CD8-positive, alpha-beta memory T cell (primary cell): ENCODE data around the gene NT5DC1. TPM values are rescaled to one million over a fixed set of nuclear protein-coding genes. Genes with fewer than 3 reads are reported as not detected.
"Not testable (repeated sequence)": the region's sequence is repeated elsewhere in the genome, so short reads cannot be mapped to it uniquely, and the experiment has no call there.

Experiments
- CTCF ChIA-PET: fragments of 350-600 bp; sonication (Branson Sonifier 250); formaldehyde crosslinking; loops from one replicate; lab custom pipeline; 2021; ENCODE audit warnings: antibody characterized with exemption; lab: Charles Lee
- POLR2A ChIA-PET: fragments of 350-600 bp; sonication (Branson Sonifier 250); formaldehyde crosslinking; loops from one replicate; lab custom pipeline; 2021; ENCODE audit warnings: antibody characterized with exemption; lab: Charles Lee
- DNase-seq, 5 donors: peaks; one replicate each; pipeline versions ENCODE4 v3.0.0 to v3.0.0-alpha.2; 2020 to 2022; ENCODE audit warnings: mixed read lengths in 1 of 5
- H3K27ac ChIP-seq: one replicate; pipeline ENCODE4 v1.7.0; 2013; ENCODE audit warnings: low read depth, mild to moderate bottlenecking, low read length, moderate library complexity
- H3K27me3 ChIP-seq: 2 replicates; pipeline ENCODE4 v1.7.0; 2013; ENCODE audit warnings: low read length, mild to moderate bottlenecking; ENCODE audit not compliant: insufficient read depth, poor library complexity, severe bottlenecking
- H3K36me3 ChIP-seq: 2 replicates; pipeline ENCODE4 v1.7.0; 2013; ENCODE audit warnings: mild to moderate bottlenecking, low read length, moderate library complexity; ENCODE audit not compliant: insufficient read depth
- H3K4me1 ChIP-seq: 2 replicates; pipeline ENCODE4 v1.7.0; 2013; ENCODE audit warnings: mild to moderate bottlenecking, low read length, moderate library complexity; ENCODE audit not compliant: insufficient read depth
- H3K4me3 ChIP-seq: 2 replicates; pipeline ENCODE4 v1.7.0; 2013; ENCODE audit warnings: mild to moderate bottlenecking, low read length
- H3K9me3 ChIP-seq: 2 replicates; pipeline ENCODE4 v1.7.0; 2013; ENCODE audit warnings: mild to moderate bottlenecking, low read length
- H3K27ac Mint-ChIP-seq, 8 donors: one replicate each; pipeline ENCODE4 v1.8.0; 2020 to 2021; ENCODE audit warnings: mixed read lengths in 8 of 8, mild to moderate bottlenecking in 6 of 8, inconsistent platforms in 3 of 8, moderate library complexity in 3 of 8
- H3K27me3 Mint-ChIP-seq, 2 donors: one replicate each; pipeline ENCODE4 v1.8.0; 2020 to 2021; ENCODE audit warnings: mixed read lengths in 2 of 2, mild to moderate bottlenecking in 1 of 2, moderate library complexity in 1 of 2
- H3K36me3 Mint-ChIP-seq, 3 donors: one replicate each; pipeline ENCODE4 v1.8.0; 2020 to 2021; ENCODE audit warnings: mixed read lengths in 3 of 3, inconsistent platforms in 1 of 3, mild to moderate bottlenecking in 1 of 3
- H3K4me1 Mint-ChIP-seq, 3 donors: one replicate each; pipeline ENCODE4 v1.8.0; 2020 to 2021; ENCODE audit warnings: mixed read lengths in 3 of 3, inconsistent platforms in 1 of 3, mild to moderate bottlenecking in 1 of 3
- H3K4me3 Mint-ChIP-seq, 7 donors: one replicate each; pipeline ENCODE4 v1.8.0; 2020 to 2021; ENCODE audit warnings: mixed read lengths in 7 of 7, mild to moderate bottlenecking in 6 of 7, moderate library complexity in 4 of 7, inconsistent platforms in 2 of 7
- H3K9me3 Mint-ChIP-seq, 5 donors: one replicate each; pipeline ENCODE4 v1.8.0; 2020 to 2022; ENCODE audit warnings: mixed read lengths in 5 of 5, mild to moderate bottlenecking in 3 of 5, moderate library complexity in 2 of 5, inconsistent platforms in 1 of 5
- polyA plus RNA-seq: library from polyadenylated mRNA; unstranded; fragments of 300-500 nt; fragmentation: Illumina TruSeq; gene quantifications from one replicate; pipeline ENCODE4 v1.2.3, GENCODE V29; 2021
- total RNA-seq, 2 experiments: library from RNA; stranded (reverse); gene quantifications; one replicate each; pipeline ENCODE4 v1.2.3, GENCODE V29; 2021

Gene NT5DC1
- total and polyA plus RNA-seq, 3 experiments from 2014 or later = 46.3 to 57.1 (median 47.6) TPM

GRCh38 chr6:116283191-116283590 is 182.5 kb downstream of the NT5DC1 start:
- no peaks in the 10 kb centered on the region for H3K27me3 Mint-ChIP-seq
- Histone ChIP-seq H3K9me3 (no peaks in the 10 kb centered on the region), H3K4me1 (peaks cover 21% of the 10 kb centered on the region), H3K36me3 (peaks cover 6% of the 10 kb centered on the region), H3K27ac (no peak overlapping the region), H3K4me3 (no peak overlapping the region), H3K27me3 (no peaks in the 10 kb centered on the region)
- H3K36me3 Mint-ChIP-seq = peaks cover 5 to 19% (median 7%) of the 10 kb centered on the region in 3 donors
- H3K27ac Mint-ChIP-seq = peak overlapping the region in 2 of 8 donors; percentile 43 to 70
- ChIA-PET CTCF (interaction anchor here (1.2 kb wide), 1 partner anchor 30 kb away, joined by 4 read pairs; the partner anchor contains the start of gene TSPYL4), POLR2A (interaction anchor here (1.0 kb wide), 1 partner anchor 288 kb away, joined by 4 read pairs; the partner anchor contains the start of gene RWDD1)
- peak overlapping the region in 1 of 7 donors; percentile 26 for H3K4me3 Mint-ChIP-seq
- H3K9me3 Mint-ChIP-seq = peaks cover 0 to 2% (median 0%) of the 10 kb centered on the region in 5 donors
- H3K4me1 Mint-ChIP-seq = peaks cover 22 to 31% (median 28%) of the 10 kb centered on the region in 3 donors
- no peak for DNase-seq

- DNase-seq, H3K4me3 ChIP-seq, H3K27me3 ChIP-seq, H3K9me3 ChIP-seq, POLR2A ChIA-PET, H3K4me3 Mint-ChIP-seq, H3K27me3 Mint-ChIP-seq, H3K27ac Mint-ChIP-seq, H3K27ac ChIP-seq, H3K36me3 ChIP-seq, H3K36me3 Mint-ChIP-seq, H3K9me3 Mint-ChIP-seq, CTCF ChIA-PET: not testable (repeated sequence)
- H3K4me1 Mint-ChIP-seq = peaks cover 12 to 16% (median 15%) of the 10 kb centered on the region in 3 donors
- H3K4me1 ChIP-seq = peaks cover 15% of the 10 kb centered on the region
These were observed 184.3 kb downstream of the NT5DC1 start for GRCh38 chr6:116284984-116285383.

GRCh38 chr6:116286773-116287358 is 186.2 kb downstream of the NT5DC1 start:
- CTCF ChIA-PET = interaction anchor here (0.8 to 4.5 kb wide), 15 partner anchors 7 to 375 kb away, joined by 3 to 45 read pairs (median 5); partner anchors contain the start of gene TSPYL1
- Histone ChIP-seq H3K4me1 (no peaks in the 10 kb centered on the region), H3K4me3 (no peak overlapping the region), H3K36me3 (no peaks in the 10 kb centered on the region), H3K9me3 (no peaks in the 10 kb centered on the region), H3K27me3 (no peaks in the 10 kb centered on the region), H3K27ac (no peak overlapping the region)
- Mint-ChIP-seq H3K27me3 (no peaks in the 10 kb centered on the region), H3K36me3 (no peaks in the 10 kb centered on the region), H3K27ac (no peak overlapping the region), H3K9me3 (no peaks in the 10 kb centered on the region), H3K4me1 (no peaks in the 10 kb centered on the region), H3K4me3 (no peak overlapping the region)
- POLR2A ChIA-PET = no interaction called here
- no peak for DNase-seq

- no peaks in the 10 kb centered on the region for H3K9me3 Mint-ChIP-seq
- POLR2A ChIA-PET = interaction anchor here (1.5 kb wide), 1 partner anchor 8 kb away, joined by 9 read pairs; the partner anchor contains the start of gene TSPYL1
These were observed 187.1 kb downstream of the NT5DC1 start for GRCh38 chr6:116287689-116288282.

GRCh38 chr6:116289876-116290275 is 189.2 kb downstream of the NT5DC1 start:
- no peaks in the 10 kb centered on the region for H3K27me3 ChIP-seq
- H3K27me3 Mint-ChIP-seq = peaks cover 0 to 1% of the 10 kb centered on the region in 2 donors
- DNase-seq = no peak
- H3K9me3 ChIP-seq = no peaks in the 10 kb centered on the region
- no peaks in the 10 kb centered on the region for H3K36me3 Mint-ChIP-seq
- H3K27ac ChIP-seq = no peak overlapping the region
- no peak overlapping the region for H3K4me3 Mint-ChIP-seq
- H3K4me1 Mint-ChIP-seq = no peaks in the 10 kb centered on the region
- H3K4me3 ChIP-seq = no peak overlapping the region
- H3K4me1 ChIP-seq = no peaks in the 10 kb centered on the region
- CTCF ChIA-PET = interaction anchor here (4.5 kb wide), 1 partner anchor 244 kb away, joined by 45 read pairs; no protein-coding TSS in a partner anchor
- no peak overlapping the region for H3K27ac Mint-ChIP-seq
- no peaks in the 10 kb centered on the region for H3K9me3 Mint-ChIP-seq
- POLR2A ChIA-PET = no interaction called here
- H3K36me3 ChIP-seq = no peaks in the 10 kb centered on the region

More at GRCh38 chr6:116287689-116288282, 187.1 kb downstream of the NT5DC1 start:
- H3K36me3 Mint-ChIP-seq = no peaks in the 10 kb centered on the region
- no peaks in the 10 kb centered on the region for H3K36me3 ChIP-seq
- H3K4me3 Mint-ChIP-seq = no peak overlapping the region
- H3K4me3 ChIP-seq = no peak overlapping the region
- peak in 2 of 5 donors; percentile 36 to 48 for DNase-seq
- H3K27ac Mint-ChIP-seq = no peak overlapping the region
- CTCF ChIA-PET = interaction anchor here (0.8 to 4.5 kb wide), 23 partner anchors 8 to 374 kb away, joined by 3 to 45 read pairs (median 4); partner anchors contain the start of genes RWDD1 and TSPYL1
- no peaks in the 10 kb centered on the region for H3K27me3 ChIP-seq
- no peaks in the 10 kb centered on the region for H3K4me1 ChIP-seq
- H3K9me3 ChIP-seq = no peaks in the 10 kb centered on the region
- H3K27me3 Mint-ChIP-seq = no peaks in the 10 kb centered on the region
- H3K4me1 Mint-ChIP-seq = no peaks in the 10 kb centered on the region
- H3K27ac ChIP-seq = no peak overlapping the region

- H3K4me1 ChIP-seq = no peaks in the 10 kb centered on the region
- H3K4me3 ChIP-seq = no peak overlapping the region
- Mint-ChIP-seq H3K27ac (no peak overlapping the region), H3K27me3 (peaks cover 0 to 1% of the 10 kb centered on the region in 2 donors), H3K36me3 (no peaks in the 10 kb centered on the region), H3K9me3 (no peaks in the 10 kb centered on the region), H3K4me3 (no peak overlapping the region), H3K4me1 (no peaks in the 10 kb centered on the region)
- no peak for DNase-seq
- H3K27me3 ChIP-seq = no peaks in the 10 kb centered on the region
- H3K27ac ChIP-seq = no peak overlapping the region
- POLR2A ChIA-PET = no interaction called here
- no peaks in the 10 kb centered on the region for H3K9me3 ChIP-seq
- CTCF ChIA-PET = interaction anchor here (4.5 kb wide), 1 partner anchor 243 kb away, joined by 45 read pairs; no protein-coding TSS in a partner anchor
- no peaks in the 10 kb centered on the region for H3K36me3 ChIP-seq
These were observed 190.1 kb downstream of the NT5DC1 start for GRCh38 chr6:116290799-116291198.

GRCh38 chr6:116291701-116292396 is 191.2 kb downstream of the NT5DC1 start:
- Histone ChIP-seq H3K27ac (no peak overlapping the region), H3K27me3 (no peaks in the 10 kb centered on the region), H3K4me1 (no peaks in the 10 kb centered on the region), H3K9me3 (no peaks in the 10 kb centered on the region), H3K4me3 (no peak overlapping the region), H3K36me3 (no peaks in the 10 kb centered on the region)
- ChIA-PET POLR2A (no interaction called here), CTCF (interaction anchor here (0.9 kb wide), 1 partner anchor 236 kb away, joined by 3 read pairs; no protein-coding TSS in a partner anchor)
- DNase-seq = no peak
- Mint-ChIP-seq H3K9me3 (no peaks in the 10 kb centered on the region), H3K4me1 (no peaks in the 10 kb centered on the region), H3K4me3 (no peak overlapping the region), H3K36me3 (no peaks in the 10 kb centered on the region), H3K27ac (no peak overlapping the region), H3K27me3 (peaks cover 0 to 1% of the 10 kb centered on the region in 2 donors)
